Fibroblast of lung (primary cell): ENCODE results near the gene PRX.

Source experiments
- EZH2 ChIP-seq: IDR thresholded peaks from 2 replicates; pipeline ENCODE4 v1.5.1; 2012; ENCODE audit warnings: low read length, control low read depth, mild to moderate bottlenecking; ENCODE audit errors: missing control alignments
- TF ChIP-seq, protein P1 (sequence below), 2 donors: IDR thresholded peaks in 1 of 2; conservative IDR thresholded peaks in 1 of 2; 1 replicate in 1 of 2; 2 replicates in 1 of 2; pipeline ENCODE4 v1.5.1; 2011 to 2012; ENCODE audit warnings: low read length in 2 of 2, control low read depth in 1 of 2, inconsistent platforms in 1 of 2, low read depth in 1 of 2, mild to moderate bottlenecking in 1 of 2

DNA sequence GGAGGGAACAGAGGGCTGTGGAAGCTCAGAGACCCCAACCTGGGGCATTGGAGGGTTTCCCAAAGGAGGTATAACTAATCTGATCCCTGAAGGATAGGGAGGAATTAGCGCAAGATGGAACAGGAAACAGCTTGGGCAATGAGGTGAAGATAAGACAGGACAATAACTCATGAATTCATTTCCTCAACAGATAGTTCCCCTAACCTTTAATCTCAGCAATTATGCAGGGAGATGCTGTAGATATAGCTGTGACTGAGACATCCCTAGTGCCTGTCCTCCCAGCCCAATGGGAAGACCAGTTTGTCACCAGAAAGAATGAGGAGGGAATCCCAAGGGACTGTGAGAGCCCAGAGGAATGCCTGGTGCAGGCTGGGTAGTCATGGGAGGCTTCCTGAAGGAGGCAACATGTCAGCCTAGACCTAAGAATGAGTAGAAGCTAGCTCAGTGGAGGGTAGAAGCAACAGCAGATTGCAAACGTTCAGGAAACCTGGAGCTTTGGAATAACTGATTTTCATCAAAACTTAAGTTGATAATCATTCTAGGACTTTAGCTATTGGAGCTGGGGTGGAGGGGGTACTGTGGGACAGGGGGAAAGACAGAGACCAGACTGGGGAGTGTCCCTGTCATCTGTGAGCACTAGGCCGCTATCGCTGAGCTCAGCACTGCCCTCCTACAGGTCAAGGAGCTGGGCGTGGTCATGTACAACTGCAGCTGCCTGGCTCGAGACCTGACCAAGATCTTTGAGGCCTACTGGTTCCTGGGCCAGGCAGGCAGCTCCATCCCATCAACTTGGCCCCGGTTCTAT, 42.0 kb downstream of the PRX start:
- TF ChIP-seq, protein P1, sequence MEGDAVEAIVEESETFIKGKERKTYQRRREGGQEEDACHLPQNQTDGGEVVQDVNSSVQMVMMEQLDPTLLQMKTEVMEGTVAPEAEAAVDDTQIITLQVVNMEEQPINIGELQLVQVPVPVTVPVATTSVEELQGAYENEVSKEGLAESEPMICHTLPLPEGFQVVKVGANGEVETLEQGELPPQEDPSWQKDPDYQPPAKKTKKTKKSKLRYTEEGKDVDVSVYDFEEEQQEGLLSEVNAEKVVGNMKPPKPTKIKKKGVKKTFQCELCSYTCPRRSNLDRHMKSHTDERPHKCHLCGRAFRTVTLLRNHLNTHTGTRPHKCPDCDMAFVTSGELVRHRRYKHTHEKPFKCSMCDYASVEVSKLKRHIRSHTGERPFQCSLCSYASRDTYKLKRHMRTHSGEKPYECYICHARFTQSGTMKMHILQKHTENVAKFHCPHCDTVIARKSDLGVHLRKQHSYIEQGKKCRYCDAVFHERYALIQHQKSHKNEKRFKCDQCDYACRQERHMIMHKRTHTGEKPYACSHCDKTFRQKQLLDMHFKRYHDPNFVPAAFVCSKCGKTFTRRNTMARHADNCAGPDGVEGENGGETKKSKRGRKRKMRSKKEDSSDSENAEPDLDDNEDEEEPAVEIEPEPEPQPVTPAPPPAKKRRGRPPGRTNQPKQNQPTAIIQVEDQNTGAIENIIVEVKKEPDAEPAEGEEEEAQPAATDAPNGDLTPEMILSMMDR (conservative IDR thresholded peaks at IDR 0.05 in 1 of 2, IDR thresholded peaks at IDR 0.05 in 1 of 2; ENCODE audit: low read depth in 1 of 2, low read length in 2 of 2) = no peak
- no peak for TF ChIP-seq EZH2
